Gastrocnemius medialis (tissue), 4 donors: Measurements from ENCODE around the gene GALNT9. TPM values are rescaled to one million over a fixed set of nuclear protein-coding genes. Genes with fewer than 3 reads are reported as not detected.
"Not testable (repeated sequence)": the region's sequence is repeated elsewhere in the genome, so short reads cannot be mapped to it uniquely, and the experiment has no call there.

Source experiments
- ATAC-seq, 2 donors: fragments of 150-250 bp; one replicate each; pipeline ENCODE4 v1.9.1; 2016
- DNase-seq, 2 donors: peaks; one replicate each; pipeline ENCODE4 v3.0.0-alpha.2; 2019
- H3K27ac ChIP-seq, 4 donors: fragments of 200-600 bp; sonication (generic); 1 replicate in 1 of 4; 2 replicates in 3 of 4; pipeline ENCODE4 v1.5.1; 2016 to 2018; ENCODE audit warnings: mild to moderate bottlenecking in 2 of 4, moderate library complexity in 1 of 4
- H3K27me3 ChIP-seq, 3 donors: fragments of 200-600 bp; sonication (generic) in 2 of 3; 1 replicate in 1 of 3; 2 replicates in 2 of 3; pipeline versions ENCODE4 v1.5.1 to v1.6.0; 2016 to 2019; ENCODE audit warnings: mild to moderate bottlenecking in 1 of 3, moderate library complexity in 1 of 3
- H3K36me3 ChIP-seq, 2 donors: fragments of 200-600 bp; sonication (generic) in 1 of 2; one replicate each; pipeline ENCODE4 v1.5.1; 2017 to 2018
- H3K4me1 ChIP-seq, 2 donors: fragments of 200-600 bp; sonication (generic) in 1 of 2; one replicate each; pipeline ENCODE4 v1.5.1; 2016 to 2017; ENCODE audit warnings: mild to moderate bottlenecking in 2 of 2
- H3K4me3 ChIP-seq, 4 donors: fragments of 200-600 bp; sonication (generic) in 3 of 4; 1 replicate in 1 of 4; 2 replicates in 3 of 4; pipeline ENCODE4 v1.5.1; 2016 to 2019; ENCODE audit warnings: mild to moderate bottlenecking in 2 of 4
- H3K9me3 ChIP-seq, 3 donors: fragments of 200-600 bp; sonication (generic) in 2 of 3; 1 replicate in 1 of 3; 2 replicates in 2 of 3; pipeline ENCODE4 v1.5.1; 2016 to 2019
- CTCF ChIP-seq, 5 experiments: fragments of 450-650 bp in 3 of 5; fragments of 200-600 bp in 2 of 5; sonication (generic) in 2 of 5; IDR thresholded peaks in 4 of 5; conservative IDR thresholded peaks in 1 of 5; 1 replicate in 4 of 5; 2 replicates in 1 of 5; pipeline ENCODE4 v1.5.1; 2016 to 2019; ENCODE audit warnings: antibody characterized with exemption in 5 of 5, mild to moderate bottlenecking in 3 of 5, moderate library complexity in 3 of 5
- POLR2A ChIP-seq, 2 donors: fragments of 450-650 bp; IDR thresholded peaks; one replicate each; pipeline ENCODE4 v1.6.1; 2017; ENCODE audit warnings: antibody characterized with exemption in 2 of 2, mild to moderate bottlenecking in 2 of 2, moderate library complexity in 2 of 2
- in situ Hi-C, 4 donors: fragments of 200-750 bp; cut with MboI; loops; one replicate each; pipeline versions ENCODE4 v1.15.0 to v1.8.0; 2017; ENCODE audit warnings: low sequenced_read_pairs in 4 of 4
- intact Hi-C: fragments of 100-400 bp; cut with DNase I; formaldehyde crosslinking; loops from one replicate; pipeline ENCODE4 v1.15.1; 2023; ENCODE audit warnings: low total_unique reads
- total RNA-seq, 4 donors: library from RNA; depleted of rRNA; stranded (reverse); fragments of >200 nt; gene quantifications; one replicate each; pipeline versions ENCODE4 v1.1.0 to v1.2.3, GENCODE V29; 2016

The GALNT9 gene
- total RNA-seq, 4 donors from 2014 or later: not detected

GRCh38 chr12:132197581-132198354 is 131.6 kb downstream of the GALNT9 start:
- intact Hi-C loops: no loop called here
- peak in 1 of 2 donors; percentile 8 for DNase-seq
- H3K4me3 ChIP-seq: peak overlapping the region in 1 of 4 donors; percentile 22
- H3K36me3 ChIP-seq: no peaks in the 10 kb centered on the region
- H3K27me3 ChIP-seq: peaks cover 31 to 43% (median 38%) of the 10 kb centered on the region in 3 donors
- in situ Hi-C loops: no loop called here
- no peak overlapping the region for H3K27ac ChIP-seq
- no peaks in the 10 kb centered on the region for H3K9me3 ChIP-seq
- no peak for TF ChIP-seq POLR2A (IDR thresholded peaks at IDR 0.05)
- no peak for TF ChIP-seq CTCF (IDR thresholded peaks at IDR 0.05 in 4 of 5, conservative IDR thresholded peaks at IDR 0.05 in 1 of 5)
- ATAC-seq: no peak
- no peaks in the 10 kb centered on the region for H3K4me1 ChIP-seq

GRCh38 chr12:132196873-132197390 is 132.5 kb downstream of the GALNT9 start:
- intact Hi-C loops: no loop called here
- Histone ChIP-seq H3K4me1 (no peaks in the 10 kb centered on the region), H3K36me3 (no peaks in the 10 kb centered on the region), H3K27ac (no peak overlapping the region), H3K27me3 (peaks cover 31 to 38% (median 36%) of the 10 kb centered on the region in 3 donors), H3K9me3 (no peaks in the 10 kb centered on the region), H3K4me3 (no peak overlapping the region)
- TF ChIP-seq POLR2A (IDR thresholded peaks at IDR 0.05) (no peak), CTCF (IDR thresholded peaks at IDR 0.05 in 4 of 5, conservative IDR thresholded peaks at IDR 0.05 in 1 of 5) (no peak)
- ATAC-seq (no peak), DNase-seq (no peak)
- in situ Hi-C loops: no loop called here

- TF ChIP-seq CTCF (IDR thresholded peaks at IDR 0.05 in 4 of 5, conservative IDR thresholded peaks at IDR 0.05 in 1 of 5) (no peak), POLR2A (IDR thresholded peaks at IDR 0.05) (no peak)
- intact Hi-C loops (no loop called here), in situ Hi-C loops (no loop called here)
- ATAC-seq (no peak), DNase-seq (no peak)
- Histone ChIP-seq H3K4me3 (no peak overlapping the region), H3K36me3 (no peaks in the 10 kb centered on the region), H3K9me3 (no peaks in the 10 kb centered on the region), H3K4me1 (no peaks in the 10 kb centered on the region), H3K27me3 (peaks cover 29 to 35% (median 31%) of the 10 kb centered on the region in 3 donors), H3K27ac (no peak overlapping the region)
These were observed 133.1 kb downstream of the GALNT9 start for GRCh38 chr12:132196038-132196872.

- H3K9me3 ChIP-seq, in situ Hi-C loops, intact Hi-C loops, H3K4me1 ChIP-seq, H3K4me3 ChIP-seq, H3K36me3 ChIP-seq, DNase-seq, H3K27ac ChIP-seq, ATAC-seq: not testable (repeated sequence)
- peaks cover 21 to 35% (median 31%) of the 10 kb centered on the region in 3 donors for H3K27me3 ChIP-seq
These were observed 134.1 kb downstream of the GALNT9 start for GRCh38 chr12:132195242-132195641.

GRCh38 chr12:132194556-132194955 is 134.8 kb downstream of the GALNT9 start:
- no peak overlapping the region for H3K27ac ChIP-seq
- H3K27me3 ChIP-seq: peaks cover 17 to 39% (median 24%) of the 10 kb centered on the region in 3 donors
- DNase-seq (no peak), ATAC-seq (no peak)
- no peak for TF ChIP-seq POLR2A (IDR thresholded peaks at IDR 0.05)
- TF ChIP-seq CTCF (IDR thresholded peaks at IDR 0.05 in 4 of 5, conservative IDR thresholded peaks at IDR 0.05 in 1 of 5): no peak
- H3K36me3 ChIP-seq: no peaks in the 10 kb centered on the region
- in situ Hi-C loops: no loop called here
- H3K9me3 ChIP-seq: no peaks in the 10 kb centered on the region
- H3K4me3 ChIP-seq: no peak overlapping the region
- peaks cover 0 to 7% of the 10 kb centered on the region in 2 donors for H3K4me1 ChIP-seq
- intact Hi-C loops: no loop called here
